Skeletal muscle cell (primary cell): ENCODE measurements around the gene AFDN.

ENCODE experiments used
- DNase-seq: peaks from one replicate; pipeline ENCODE4 v3.0.0-alpha.2; 2010; ENCODE audit warnings: low read depth
- H3K4me3 ChIP-seq: 2 replicates; pipeline ENCODE4 v1.5.1; 2011; ENCODE audit warnings: low read depth, mild to moderate bottlenecking, control low read depth, low read length, moderate library complexity

AFDN gene

DNA sequence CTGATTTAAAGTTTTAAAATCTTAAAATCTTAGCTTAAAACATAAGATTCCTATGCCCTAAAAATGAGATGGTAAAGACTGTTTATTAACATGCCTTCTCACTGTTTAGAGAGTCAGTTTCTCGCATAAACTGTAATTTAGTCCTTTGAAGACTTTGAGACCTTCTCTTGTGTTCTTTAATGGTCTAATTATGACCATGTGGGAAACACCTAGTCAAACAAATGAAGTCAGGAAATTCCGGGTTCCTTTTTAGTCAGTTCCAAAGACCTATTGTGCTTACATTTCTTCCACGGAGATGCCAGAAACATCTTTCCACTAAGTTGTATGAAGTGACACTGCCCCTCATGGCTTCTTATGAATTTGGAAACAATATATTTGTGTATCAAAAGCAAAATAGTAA lies 106.6 kb downstream of the AFDN start:
- no peak for DNase-seq
- H3K4me3 ChIP-seq, result no peak overlapping the region

DNA sequence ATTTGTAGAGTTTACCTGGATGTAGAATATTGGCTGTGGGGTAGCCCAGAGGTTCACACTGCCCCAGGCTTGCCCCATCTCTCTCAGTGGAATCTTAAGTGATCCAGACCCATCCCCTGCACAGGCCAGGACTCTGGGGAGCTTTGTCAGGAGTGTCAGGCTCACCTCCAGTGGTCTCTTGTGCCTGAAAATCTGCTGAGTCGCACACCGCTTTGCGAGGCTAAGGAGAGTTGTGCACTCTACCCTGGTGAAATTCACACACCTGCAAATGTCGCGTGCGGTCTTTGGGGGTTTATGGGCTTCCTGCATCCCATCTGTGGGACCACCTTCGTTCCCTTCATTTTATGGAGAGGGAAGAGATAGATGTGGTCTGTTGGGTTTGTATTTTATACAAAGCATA lies 107.1 kb downstream of the AFDN start:
- DNase-seq, result no peak
- no peak overlapping the region for H3K4me3 ChIP-seq

DNA sequence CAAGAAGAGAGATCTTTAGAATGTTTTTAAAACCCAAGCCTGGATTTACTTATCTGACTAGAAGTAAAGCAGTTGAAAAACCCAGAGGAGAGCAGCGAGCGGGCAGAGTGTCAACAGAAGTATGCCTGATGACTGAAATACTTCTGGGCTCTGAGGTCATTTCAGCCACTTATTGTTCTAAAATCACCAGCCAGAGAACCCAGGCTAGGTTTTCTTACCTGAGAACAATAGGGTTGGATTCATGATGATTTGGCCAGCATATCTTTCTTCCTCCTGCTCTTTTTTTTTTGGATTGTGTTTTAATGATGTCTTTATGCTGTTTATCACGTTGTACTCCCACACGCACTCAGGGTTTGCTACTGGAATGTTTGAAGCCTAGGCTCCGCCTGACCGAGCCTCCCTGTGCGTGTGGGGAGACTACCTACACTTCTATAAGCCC lies 107.7 kb downstream of the AFDN start:
- DNase-seq, result no peak
- no peak overlapping the region for H3K4me3 ChIP-seq

DNA sequence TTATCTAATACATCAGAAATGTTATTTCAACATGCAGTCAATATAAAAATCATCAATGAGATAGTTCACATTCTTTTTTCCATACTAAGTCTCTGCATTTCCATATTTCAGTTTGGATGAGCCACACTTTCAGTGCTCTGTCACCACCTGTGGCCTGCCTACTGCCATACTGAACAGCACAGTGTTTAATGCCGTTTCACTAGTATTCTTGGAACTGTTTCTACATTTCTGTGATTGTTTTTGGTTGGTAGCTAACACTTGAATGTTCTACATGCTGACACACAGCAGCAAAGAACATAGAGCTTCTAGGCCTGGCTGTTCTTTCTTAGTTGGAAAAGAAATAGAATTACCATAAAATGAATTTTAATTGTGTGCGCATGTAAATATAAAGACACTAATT lies 109.3 kb downstream of the AFDN start:
- no peak overlapping the region for H3K4me3 ChIP-seq
- no peak for DNase-seq

DNA sequence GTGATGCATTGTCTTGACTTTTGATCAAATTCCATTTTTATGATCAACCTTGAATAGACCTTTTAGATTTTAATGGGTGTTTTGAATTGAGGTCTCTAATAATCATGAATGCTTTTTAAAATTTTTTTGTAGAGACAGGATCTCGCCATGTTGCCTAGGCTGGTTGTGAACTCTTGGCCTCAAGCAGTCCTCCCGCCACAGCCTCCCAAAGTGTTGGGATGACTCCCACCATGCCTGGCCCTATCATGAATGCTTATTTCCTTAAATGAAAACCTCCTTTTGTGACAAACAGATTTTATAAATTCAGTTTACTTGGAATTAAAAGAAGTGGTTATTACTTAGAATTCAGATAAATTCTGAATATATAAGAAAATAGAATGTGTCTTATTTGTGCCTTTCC lies 110.6 kb downstream of the AFDN start:
- DNase-seq, result no peak
- no peak overlapping the region for H3K4me3 ChIP-seq

DNA sequence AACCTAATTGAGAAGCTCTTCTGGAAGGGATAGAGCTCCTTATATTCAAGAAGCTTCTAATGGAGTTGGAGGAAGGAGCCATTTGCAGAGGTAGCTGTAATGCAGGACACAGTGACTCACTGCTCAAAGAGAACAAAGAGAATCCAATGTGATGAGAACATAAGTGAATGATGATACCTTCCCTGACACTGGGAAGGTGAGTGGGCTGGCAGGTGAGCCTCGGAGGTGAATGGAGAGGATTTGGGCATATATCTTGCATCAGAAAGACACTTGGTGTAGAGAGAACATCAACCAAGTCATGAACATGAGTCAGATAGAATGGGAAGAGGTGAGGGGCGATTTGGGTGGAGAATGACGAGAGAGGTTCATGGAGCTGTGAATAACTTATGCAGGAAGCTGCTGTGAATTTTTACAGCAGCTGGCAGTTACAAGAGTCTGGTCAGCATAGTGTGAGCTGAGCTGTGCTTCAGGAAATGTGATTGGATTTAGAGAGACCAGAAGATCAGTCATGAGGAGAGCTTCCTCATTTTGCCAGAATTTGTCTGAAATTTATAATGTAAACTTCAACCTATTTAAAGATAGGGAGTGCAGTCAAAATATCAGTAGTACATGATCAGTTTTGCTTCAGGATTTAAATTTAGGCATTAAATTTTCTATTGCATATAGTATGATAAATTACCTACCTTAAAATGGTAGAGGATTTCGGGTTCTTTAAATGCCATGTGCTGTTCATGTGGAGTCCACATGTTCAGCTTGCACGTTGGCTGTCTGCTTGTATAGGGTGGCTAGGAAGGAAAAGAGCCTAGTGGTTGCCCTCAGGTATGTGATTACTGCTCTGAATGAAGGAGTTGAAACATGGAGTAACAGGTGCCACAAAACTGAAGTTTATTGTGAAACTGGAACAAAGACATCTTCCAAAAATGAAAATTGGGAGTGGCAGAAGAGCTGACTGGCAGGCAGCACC lies 111.5 kb downstream of the AFDN start:
- no peak overlapping the region for H3K4me3 ChIP-seq
- no peak for DNase-seq

DNA sequence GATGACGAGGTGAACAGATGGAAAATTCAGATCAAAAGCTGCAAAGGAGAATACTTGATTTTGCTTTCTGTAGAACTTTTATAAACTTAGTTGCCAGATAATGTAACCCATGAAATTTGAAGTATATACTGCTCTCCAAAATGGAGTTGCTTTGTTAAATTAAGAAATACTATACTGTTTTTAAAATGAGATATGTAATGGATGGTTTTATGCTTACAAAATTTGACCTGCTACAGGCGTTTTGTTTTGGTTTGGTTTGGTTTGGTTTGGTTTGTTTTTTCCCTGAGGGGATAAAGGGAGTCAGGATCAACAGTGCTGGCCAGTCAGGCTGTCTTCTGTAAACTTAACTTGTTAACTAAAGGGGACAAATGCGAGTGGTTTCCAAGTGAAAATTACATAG lies 115.1 kb downstream of the AFDN start:
- no peak overlapping the region for H3K4me3 ChIP-seq
- no peak for DNase-seq

DNA sequence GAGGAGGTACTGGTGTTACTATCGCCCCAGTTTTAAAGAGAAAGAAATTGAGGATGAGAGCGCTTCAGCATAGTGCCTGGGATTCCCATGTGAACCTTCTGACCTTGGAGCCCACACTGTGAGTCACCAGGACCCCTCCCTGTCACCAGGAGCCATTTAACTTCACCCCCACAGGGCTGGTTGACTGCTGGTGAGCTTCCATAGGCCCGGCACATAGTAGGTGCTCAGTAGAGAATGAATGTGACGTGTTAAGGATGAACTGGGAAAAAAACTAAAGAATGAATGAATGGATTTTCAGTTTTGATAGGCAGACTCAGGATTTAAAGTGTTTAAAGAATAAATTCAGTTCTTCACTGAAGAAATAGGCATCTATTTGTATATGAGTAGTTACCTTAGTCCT lies 117.4 kb downstream of the AFDN start:
- no peak overlapping the region for H3K4me3 ChIP-seq
- no peak for DNase-seq

DNA sequence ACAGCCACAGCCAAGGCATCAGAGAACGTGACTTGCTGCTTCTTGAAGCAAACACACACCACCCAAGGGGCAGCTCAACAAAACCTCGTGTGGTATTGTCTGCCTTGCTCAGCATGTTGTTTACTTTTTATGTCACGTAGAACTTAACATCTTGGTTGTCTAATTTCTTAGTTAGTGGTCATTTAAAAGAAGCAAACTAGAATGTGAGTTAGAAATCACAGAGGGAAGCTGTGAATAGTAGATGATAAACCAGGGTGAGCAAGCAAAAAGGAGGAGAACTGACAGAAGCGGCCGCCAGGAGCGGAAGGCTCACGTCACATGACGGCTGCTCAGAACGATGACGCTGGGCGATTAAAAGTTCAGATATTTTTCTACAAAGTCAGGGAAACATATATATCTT lies 119.3 kb downstream of the AFDN start:
- no peak for DNase-seq
- no peak overlapping the region for H3K4me3 ChIP-seq

DNA sequence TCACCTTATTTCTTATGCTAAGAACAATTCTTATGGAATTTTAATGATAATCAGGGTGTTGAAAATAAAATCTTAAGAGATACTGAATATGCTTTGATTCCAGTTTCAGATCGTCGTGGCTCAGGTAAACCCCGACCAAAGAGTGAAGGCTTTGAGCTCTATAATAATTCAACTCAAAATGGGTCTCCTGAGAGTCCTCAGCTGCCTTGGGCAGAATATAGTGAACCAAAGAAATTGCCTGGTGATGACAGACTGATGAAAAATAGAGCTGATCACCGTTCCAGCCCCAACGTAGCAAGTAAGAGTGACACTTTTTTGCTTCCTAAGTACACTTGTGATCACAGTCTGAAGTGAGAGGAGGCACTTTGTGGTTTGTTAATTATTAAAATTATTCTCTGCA lies 119.9 kb downstream of the AFDN start:
- DNase-seq, result no peak
- no peak overlapping the region for H3K4me3 ChIP-seq

DNA sequence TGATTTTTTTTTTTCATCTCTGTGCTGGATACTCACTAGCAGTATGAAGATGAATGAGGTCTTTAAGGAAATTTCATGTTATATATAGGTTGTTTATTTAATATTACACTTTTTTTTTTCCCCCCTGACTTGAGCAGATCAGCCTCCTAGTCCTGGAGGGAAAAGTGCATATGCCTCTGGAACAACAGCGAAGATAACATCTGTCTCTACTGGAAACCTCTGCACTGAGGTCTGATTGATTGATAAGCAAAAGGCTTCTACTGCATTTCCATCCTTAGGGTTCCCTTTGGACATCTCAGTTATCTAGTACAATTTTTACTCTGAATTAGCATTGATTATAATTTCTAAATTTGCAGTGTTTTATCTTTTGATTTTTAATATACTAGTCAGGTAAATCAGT lies 121.0 kb downstream of the AFDN start:
- DNase-seq, result no peak
- H3K4me3 ChIP-seq, result no peak overlapping the region

DNA sequence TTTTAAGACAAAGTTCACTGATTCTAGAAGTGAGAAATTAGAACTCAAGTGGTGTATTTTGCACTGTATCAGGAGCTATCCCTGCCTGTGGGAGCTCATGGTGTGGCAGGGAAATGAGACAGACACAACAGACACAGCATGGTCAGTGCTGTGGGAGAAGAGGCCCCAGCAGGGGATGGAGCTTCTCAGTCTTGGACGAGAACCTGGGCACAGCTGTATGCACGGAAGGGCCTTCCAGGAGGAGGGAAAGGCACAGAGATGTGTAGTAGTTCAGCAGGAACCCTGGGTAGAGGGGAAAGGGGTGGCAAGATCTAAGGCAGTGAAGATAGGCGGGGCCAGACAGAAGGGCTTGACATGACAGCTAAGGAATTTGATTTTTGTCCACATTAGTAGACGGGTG lies 122.0 kb downstream of the AFDN start:
- DNase-seq, result no peak
- H3K4me3 ChIP-seq, result no peak overlapping the region

DNA sequence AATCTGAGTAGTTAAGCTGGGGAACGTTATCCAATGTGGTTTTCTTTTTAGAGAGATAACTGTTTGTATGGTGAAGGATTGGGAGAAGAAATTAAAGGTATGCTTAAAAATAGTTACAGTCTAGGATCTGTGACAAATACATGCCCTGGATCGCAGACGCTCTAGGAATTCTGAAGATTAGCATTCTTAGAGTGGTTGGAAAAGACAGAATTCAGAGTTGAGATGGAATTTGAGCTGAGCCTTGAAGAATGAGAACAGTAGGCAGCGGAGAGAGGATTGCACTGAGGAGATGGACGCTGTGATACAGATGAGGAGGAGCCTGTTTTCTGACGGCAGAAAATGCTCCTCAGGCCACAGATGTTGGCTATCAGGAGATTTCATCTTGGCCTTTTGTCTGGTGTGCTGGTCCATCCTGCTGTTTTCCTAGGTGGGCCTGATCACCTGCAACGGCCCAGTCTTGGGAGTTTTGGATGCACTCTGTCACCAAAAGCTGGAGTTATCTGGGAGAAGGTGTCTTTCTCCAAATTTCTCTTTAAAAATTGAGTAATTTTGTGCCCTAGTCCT lies 122.5 kb downstream of the AFDN start:
- no peak for DNase-seq
- H3K4me3 ChIP-seq, result no peak overlapping the region

DNA sequence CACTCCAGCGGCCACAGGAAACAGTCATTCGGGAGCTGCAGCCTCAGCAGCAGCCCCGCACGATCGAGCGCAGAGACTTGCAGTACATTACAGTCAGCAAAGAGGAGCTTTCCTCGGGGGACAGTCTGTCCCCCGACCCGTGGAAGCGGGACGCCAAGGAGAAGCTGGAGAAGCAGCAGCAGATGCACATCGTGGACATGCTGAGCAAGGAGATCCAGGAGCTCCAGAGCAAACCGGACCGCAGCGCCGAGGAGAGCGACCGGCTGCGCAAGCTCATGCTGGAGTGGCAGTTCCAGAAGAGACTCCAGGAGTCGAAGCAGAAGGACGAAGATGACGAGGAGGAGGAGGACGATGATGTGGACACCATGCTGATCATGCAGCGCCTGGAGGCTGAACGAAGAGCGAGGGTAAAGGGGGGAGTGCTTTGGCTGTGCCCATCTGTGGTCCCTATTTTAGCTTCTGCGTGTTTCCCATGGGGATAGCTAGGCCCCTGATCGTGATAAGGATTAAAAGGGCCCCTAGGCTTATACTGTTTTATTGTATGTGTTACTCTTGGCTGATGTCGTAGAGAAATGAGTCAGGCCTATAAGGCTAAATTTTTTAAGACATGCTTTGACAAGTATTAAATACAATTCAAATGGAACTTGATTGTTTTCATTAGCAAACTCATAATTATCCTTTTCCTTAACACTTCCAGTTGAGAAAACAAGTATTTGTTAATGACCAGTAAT lies 125.2 kb downstream of the AFDN start:
- H3K4me3 ChIP-seq, result no peak overlapping the region
- no peak for DNase-seq

DNA sequence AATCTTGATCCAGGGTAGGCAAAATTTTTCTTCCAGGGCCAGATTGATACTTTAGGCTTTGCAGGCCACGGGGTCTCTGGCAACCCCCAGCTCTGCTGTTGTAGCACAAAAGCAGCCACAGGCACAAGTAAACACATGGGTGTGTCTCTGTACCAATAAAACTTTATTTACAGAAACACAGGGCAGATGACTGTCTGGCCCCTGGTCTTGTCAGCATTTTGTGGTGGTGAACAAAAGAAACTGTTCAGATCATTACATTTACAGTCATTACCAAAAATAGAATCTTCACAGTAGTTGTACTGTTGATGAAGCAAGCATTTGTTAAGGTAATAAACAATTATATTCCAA lies 125.8 kb downstream of the AFDN start:
- no peak overlapping the region for H3K4me3 ChIP-seq
- no peak for DNase-seq

DNA sequence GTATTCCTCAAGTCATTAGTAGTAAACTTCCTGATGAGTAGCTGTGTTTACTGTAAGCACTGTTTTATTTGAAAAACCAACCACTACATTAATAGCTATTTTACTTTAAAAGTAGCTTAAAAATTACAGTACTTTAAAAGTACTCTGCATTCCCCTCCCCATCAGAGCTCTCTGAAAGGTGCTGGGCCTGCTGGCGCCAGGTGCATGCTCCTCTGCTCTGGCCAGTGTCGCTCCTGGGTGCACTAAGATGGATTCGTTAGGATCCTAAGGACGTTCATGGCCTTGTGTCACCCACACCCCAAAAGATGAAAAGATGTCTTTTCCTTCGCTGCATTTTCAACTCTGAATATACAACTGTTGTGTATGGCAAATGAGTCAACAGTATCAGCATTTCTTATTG lies 126.8 kb downstream of the AFDN start:
- DNase-seq, result no peak
- H3K4me3 ChIP-seq, result no peak overlapping the region

DNA sequence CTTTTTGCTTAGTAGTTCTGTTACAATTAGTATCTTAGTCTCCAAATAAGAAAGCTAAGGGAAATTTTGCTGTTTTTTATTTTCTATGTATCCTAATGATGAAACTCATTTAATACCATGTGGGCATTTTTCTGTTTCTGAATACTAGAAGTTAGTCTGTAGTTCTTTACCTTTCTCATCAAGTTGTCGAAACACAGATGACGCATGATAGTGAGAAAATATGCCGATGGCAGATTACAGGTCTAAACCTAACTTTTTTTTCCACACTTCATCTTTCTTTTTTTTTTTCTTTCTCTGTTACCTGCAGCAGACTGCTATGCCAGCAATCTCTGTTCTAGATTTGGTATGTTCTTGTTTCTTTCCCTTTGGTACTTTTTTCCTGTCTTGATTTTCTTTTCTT lies 127.4 kb downstream of the AFDN start:
- H3K4me3 ChIP-seq, result no peak overlapping the region
- no peak for DNase-seq

DNA sequence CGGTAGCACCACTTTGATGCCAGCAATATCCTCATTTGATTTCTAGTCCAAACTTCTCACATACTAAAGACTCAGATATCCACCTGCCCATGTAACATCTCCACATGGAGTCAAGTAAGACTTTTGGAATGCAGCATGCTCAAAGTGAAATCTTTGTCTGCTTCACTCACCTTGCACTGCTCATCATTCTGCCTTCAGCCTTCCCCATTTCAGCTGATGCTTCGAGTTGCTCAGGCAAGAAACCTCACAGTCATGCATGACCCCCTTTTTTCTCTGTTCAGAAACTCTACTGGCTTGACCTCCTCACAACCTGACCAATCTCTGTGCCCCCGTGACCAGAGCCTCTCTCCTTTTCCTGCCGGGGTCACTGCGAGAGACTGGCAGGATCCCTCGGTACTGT lies 129.8 kb downstream of the AFDN start:
- no peak for DNase-seq
- H3K4me3 ChIP-seq, result no peak overlapping the region

DNA sequence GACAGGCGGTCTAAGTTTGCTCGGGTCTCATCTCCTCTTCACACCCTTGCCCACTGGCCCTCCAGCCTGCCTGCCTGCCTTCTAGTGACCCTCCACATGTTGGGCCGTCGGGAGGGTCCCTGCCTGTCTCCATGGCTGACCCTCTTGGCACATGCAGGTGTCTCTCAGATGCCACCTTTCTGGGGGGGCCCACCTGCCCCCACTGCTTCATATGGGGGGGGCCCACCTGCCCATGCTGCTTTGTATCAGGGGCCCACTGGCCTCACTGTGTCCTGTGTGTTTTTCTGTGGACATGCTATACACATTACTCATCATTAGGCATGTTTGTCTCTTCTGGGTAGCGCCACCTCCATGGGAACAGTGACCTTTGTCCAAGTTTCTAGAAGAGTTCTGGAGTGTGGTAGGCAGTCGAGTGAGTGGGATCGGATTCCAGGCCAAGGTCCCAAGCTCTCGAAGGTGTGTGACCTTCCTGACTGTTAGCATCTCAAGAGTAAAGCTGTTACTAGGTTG lies 130.3 kb downstream of the AFDN start:
- DNase-seq, result no peak
- H3K4me3 ChIP-seq, result no peak overlapping the region

DNA sequence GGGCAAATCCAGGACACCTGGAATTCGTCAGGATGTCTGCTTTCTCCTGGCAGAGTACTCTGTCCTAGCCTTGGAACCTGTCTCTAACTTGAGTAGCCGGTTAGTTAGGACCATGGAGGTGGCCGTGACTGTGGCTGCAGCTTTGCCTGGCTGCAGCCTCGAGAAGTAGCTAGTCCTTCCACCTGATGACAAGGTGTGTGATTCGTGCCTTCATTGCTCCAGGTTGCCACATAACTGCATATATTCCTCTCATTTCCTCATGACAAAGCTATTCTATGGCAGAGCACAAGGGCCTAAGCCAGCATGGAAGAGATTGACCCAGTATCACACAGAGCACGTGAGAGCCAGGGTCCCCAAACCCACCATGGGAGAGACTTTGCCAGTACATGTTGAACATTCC lies 130.9 kb downstream of the AFDN start:
- no peak overlapping the region for H3K4me3 ChIP-seq
- no peak for DNase-seq
